ENCODE measurements around the gene FAM241B.

DNA sequence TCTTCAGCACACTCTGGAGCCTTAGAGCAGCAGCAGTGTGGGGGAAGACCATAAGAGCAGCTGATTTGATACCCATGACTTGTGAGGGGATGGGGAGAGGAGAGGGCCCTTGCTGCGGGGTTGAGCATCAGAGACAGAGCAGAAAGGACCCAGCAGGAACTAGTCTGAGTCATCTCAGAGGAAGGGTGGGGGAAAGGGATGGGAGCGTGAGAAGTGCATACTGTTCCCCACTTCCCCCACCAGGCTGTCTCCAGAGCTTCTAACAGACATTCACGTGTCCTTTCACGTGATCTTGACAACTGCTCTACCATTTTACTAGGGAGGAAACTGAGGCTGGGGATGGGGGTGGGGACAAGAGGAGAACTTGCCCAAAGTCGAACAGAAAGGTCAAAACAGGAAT is 38.7 kb downstream of the FAM241B start:
- no peak for TF ChIP-seq ZNF274 (IDR thresholded peaks at IDR 0.05; ENCODE audit: low read length)
- TF ChIP-seq ZNF274 (tag by site-specific recombination; IDR thresholded peaks at IDR 0.05; ENCODE audit: borderline replicate concordance): no peak
- TF ChIP-seq, protein P1, sequence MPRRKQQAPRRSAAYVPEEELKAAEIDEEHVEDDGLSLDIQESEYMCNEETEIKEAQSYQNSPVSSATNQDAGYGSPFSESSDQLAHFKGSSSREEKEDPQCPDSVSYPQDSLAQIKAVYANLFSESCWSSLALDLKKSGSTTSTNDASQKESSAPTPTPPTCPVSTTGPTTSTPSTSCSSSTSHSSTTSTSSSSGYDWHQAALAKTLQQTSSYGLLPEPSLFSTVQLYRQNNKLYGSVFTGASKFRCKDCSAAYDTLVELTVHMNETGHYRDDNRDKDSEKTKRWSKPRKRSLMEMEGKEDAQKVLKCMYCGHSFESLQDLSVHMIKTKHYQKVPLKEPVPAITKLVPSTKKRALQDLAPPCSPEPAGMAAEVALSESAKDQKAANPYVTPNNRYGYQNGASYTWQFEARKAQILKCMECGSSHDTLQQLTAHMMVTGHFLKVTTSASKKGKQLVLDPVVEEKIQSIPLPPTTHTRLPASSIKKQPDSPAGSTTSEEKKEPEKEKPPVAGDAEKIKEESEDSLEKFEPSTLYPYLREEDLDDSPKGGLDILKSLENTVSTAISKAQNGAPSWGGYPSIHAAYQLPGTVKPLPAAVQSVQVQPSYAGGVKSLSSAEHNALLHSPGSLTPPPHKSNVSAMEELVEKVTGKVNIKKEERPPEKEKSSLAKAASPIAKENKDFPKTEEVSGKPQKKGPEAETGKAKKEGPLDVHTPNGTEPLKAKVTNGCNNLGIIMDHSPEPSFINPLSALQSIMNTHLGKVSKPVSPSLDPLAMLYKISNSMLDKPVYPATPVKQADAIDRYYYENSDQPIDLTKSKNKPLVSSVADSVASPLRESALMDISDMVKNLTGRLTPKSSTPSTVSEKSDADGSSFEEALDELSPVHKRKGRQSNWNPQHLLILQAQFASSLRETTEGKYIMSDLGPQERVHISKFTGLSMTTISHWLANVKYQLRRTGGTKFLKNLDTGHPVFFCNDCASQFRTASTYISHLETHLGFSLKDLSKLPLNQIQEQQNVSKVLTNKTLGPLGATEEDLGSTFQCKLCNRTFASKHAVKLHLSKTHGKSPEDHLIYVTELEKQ (tag by site-specific recombination; IDR thresholded peaks at IDR 0.05; ENCODE audit: borderline replicate concordance): no peak
- TF ChIP-seq, protein P2, sequence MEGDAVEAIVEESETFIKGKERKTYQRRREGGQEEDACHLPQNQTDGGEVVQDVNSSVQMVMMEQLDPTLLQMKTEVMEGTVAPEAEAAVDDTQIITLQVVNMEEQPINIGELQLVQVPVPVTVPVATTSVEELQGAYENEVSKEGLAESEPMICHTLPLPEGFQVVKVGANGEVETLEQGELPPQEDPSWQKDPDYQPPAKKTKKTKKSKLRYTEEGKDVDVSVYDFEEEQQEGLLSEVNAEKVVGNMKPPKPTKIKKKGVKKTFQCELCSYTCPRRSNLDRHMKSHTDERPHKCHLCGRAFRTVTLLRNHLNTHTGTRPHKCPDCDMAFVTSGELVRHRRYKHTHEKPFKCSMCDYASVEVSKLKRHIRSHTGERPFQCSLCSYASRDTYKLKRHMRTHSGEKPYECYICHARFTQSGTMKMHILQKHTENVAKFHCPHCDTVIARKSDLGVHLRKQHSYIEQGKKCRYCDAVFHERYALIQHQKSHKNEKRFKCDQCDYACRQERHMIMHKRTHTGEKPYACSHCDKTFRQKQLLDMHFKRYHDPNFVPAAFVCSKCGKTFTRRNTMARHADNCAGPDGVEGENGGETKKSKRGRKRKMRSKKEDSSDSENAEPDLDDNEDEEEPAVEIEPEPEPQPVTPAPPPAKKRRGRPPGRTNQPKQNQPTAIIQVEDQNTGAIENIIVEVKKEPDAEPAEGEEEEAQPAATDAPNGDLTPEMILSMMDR (tag by site-specific recombination; IDR thresholded peaks at IDR 0.05): no peak
- TF ChIP-seq YY1 (tag by site-specific recombination; IDR thresholded peaks at IDR 0.05): no peak
- no peak for TF ChIP-seq GLIS2 (tag by site-specific recombination; IDR thresholded peaks at IDR 0.05)
